GM12878 (cell line): ENCODE measurements around the gene EHF. TPM values are rescaled to one million over a fixed set of nuclear protein-coding genes. Genes with fewer than 3 reads are reported as not detected.

Source experiments
- ATAC-seq: fragments of 200-7000 bp; cut with Tn5 transposase; 3 replicates; pipeline ENCODE4 v1.9.1; 2020; ENCODE audit warnings: mild to moderate bottlenecking, moderate library complexity
- BruUV-seq: library from RNA; stranded (reverse); fragments of 400-500 nt; replicated peaks from 2 replicates; lab custom pipeline; 2021; lab: Mats Ljungman, UMichigan
- CTCF ChIA-PET: fragments of 300-600 bp; sonication (Branson Sonifier 250); formaldehyde crosslinking; extraction: SDS; loops from one replicate; lab custom pipeline; 2021; ENCODE audit warnings: inconsistent platforms; lab: Yijun Ruan, JAX
- POLR2A ChIA-PET: fragments of 350-600 bp; formaldehyde crosslinking; extraction: SDS; loops from one replicate; lab custom pipeline; 2021; ENCODE audit warnings: inconsistent platforms; lab: Charles Lee
- RAD21 ChIA-PET: fragments of 300-600 bp; sonication (Branson Sonifier 250); formaldehyde crosslinking; loops from one replicate; lab custom pipeline; 2023; ENCODE audit warnings: antibody characterized with exemption; ENCODE audit not compliant: unreplicated experiment; lab: Charles Lee
- SMC1A ChIA-PET: fragments of 300-600 bp; sonication (Branson Sonifier 250); formaldehyde crosslinking; loops from one replicate; lab custom pipeline; 2023; ENCODE audit not compliant: unreplicated experiment, uncharacterized antibody; lab: Charles Lee
- DNase-seq: peaks from one replicate; pipeline ENCODE4 v3.0.0-alpha.2; 2011; ENCODE audit warnings: low read depth, low spot score
- FAIRE-seq: peaks from 3 replicates; lab custom pipeline; 2011; peaks lifted over from hg19 to GRCh38; lab: Jason Lieb, UNC
- H2AFZ ChIP-seq: 2 replicates; pipeline ENCODE4 v1.6.0; 2011; ENCODE audit warnings: low read depth, low read length, control low read depth; ENCODE audit not compliant: control insufficient read depth
- H3K27ac ChIP-seq: 2 replicates; pipeline ENCODE4 v1.5.1; 2011; ENCODE audit warnings: control low read depth; ENCODE audit not compliant: control insufficient read depth, insufficient read depth
- H3K27me3 ChIP-seq, 2 experiments: replicated peaks in 1 of 2; 2 replicates each; pipeline versions ENCODE4 v1.6.0 to v1.6.1; 2011; ENCODE audit warnings: low read length in 1 of 2; ENCODE audit not compliant: control insufficient read depth in 2 of 2, insufficient read depth in 2 of 2
- H3K36me3 ChIP-seq, 2 experiments: 2 replicates each; pipeline ENCODE4 v1.5.1; 2011; ENCODE audit warnings: low read length in 1 of 2; ENCODE audit not compliant: control insufficient read depth in 2 of 2, insufficient read depth in 2 of 2
- H3K4me1 ChIP-seq: 2 replicates; pipeline ENCODE4 v1.6.1; 2011; ENCODE audit warnings: mild to moderate bottlenecking, low read length, moderate library complexity, mixed read lengths; ENCODE audit not compliant: control insufficient read depth, insufficient read depth
- H3K4me2 ChIP-seq: 2 replicates; pipeline ENCODE4 v1.6.0; 2011; ENCODE audit warnings: control low read depth; ENCODE audit not compliant: control insufficient read depth, insufficient read depth
- H3K4me3 ChIP-seq: fragments of 200-600 bp; sonication (generic); 2 replicates; pipeline ENCODE4 v1.5.1; 2016
- H3K79me2 ChIP-seq: 2 replicates; pipeline ENCODE4 v1.6.0; 2011; ENCODE audit warnings: low read length; ENCODE audit not compliant: control insufficient read depth, insufficient read depth
- H3K9ac ChIP-seq: 2 replicates; pipeline ENCODE4 v1.8.0; 2011; ENCODE audit warnings: low read length, control low read depth, mixed read lengths; ENCODE audit not compliant: control insufficient read depth, insufficient read depth
- H3K9me3 ChIP-seq: replicated peaks from 3 replicates; pipeline ENCODE4 v1.5.1; 2011; ENCODE audit warnings: mild to moderate bottlenecking, low read length; ENCODE audit not compliant: control insufficient read depth, insufficient read depth
- H4K20me1 ChIP-seq: 2 replicates; pipeline ENCODE4 v1.6.0; 2011; ENCODE audit not compliant: control insufficient read depth, insufficient read depth
- ATF2 ChIP-seq: IDR thresholded peaks from 2 replicates; pipeline ENCODE4 v1.6.1; 2012; ENCODE audit warnings: low read length, inconsistent platforms
- CHD1 ChIP-seq: IDR thresholded peaks from 2 replicates; pipeline ENCODE4 v1.6.1; 2012; ENCODE audit warnings: low read depth, low read length, improper control_type of control experiment
- MAX ChIP-seq: IDR thresholded peaks from 2 replicates; pipeline ENCODE4 v1.6.1; 2012; ENCODE audit warnings: low read depth, low read length, improper control_type of control experiment
- MTA2 ChIP-seq: fragments of 450-650 bp; IDR thresholded peaks from 2 replicates; pipeline ENCODE4 v1.6.1; 2016; ENCODE audit warnings: low read depth, mild to moderate bottlenecking, moderate library complexity
- POLR2A ChIP-seq: IDR thresholded peaks from 2 replicates; pipeline ENCODE4 v1.6.1; 2011; ENCODE audit warnings: low read depth, mild to moderate bottlenecking, low read length
- RBBP5 ChIP-seq: fragments of 200-600 bp; sonication (generic); conservative IDR thresholded peaks from 2 replicates; pipeline ENCODE4 v1.6.1; 2016
- RUNX3 ChIP-seq: IDR thresholded peaks from 2 replicates; pipeline ENCODE4 v1.6.1; 2012; ENCODE audit warnings: low read length, inconsistent platforms
- SREBF2 ChIP-seq: IDR thresholded peaks from 2 replicates; pipeline ENCODE4 v1.6.1; 2012; ENCODE audit warnings: mild to moderate bottlenecking, low read length
- TCF7 ChIP-seq: IDR thresholded peaks from 2 replicates; pipeline ENCODE4 v1.6.1; 2014; ENCODE audit warnings: antibody characterized with exemption, borderline replicate concordance
- ZBED1 ChIP-seq: IDR thresholded peaks from 2 replicates; pipeline ENCODE4 v1.6.1; 2016; ENCODE audit warnings: borderline replicate concordance
- WGBS: methylation state at CpG from one replicate; pipeline ENCODE4 v1.1.6; 2016; ENCODE audit warnings: low lambda C conversion rate; ENCODE audit not compliant: insufficient replicate concordance, insufficient coverage; ENCODE audit errors: missing lambda C conversion rate; 5-methylcytosine and 5-hydroxymethylcytosine counted together
- in situ Hi-C: fragments of 300-500 bp; cut with MboI; formaldehyde crosslinking; loops from 9 replicates; pipeline ENCODE4 v1.14.3; 2018; ENCODE audit warnings: mixed read lengths
- intact Hi-C: fragments of 100-400 bp; cut with micrococcal nuclease; formaldehyde crosslinking; loops from one replicate; pipeline ENCODE4 v1.14.2; 2022; ENCODE audit not compliant: unreplicated experiment
- polyA plus RNA-seq, 11 experiments: library from polyadenylated mRNA; depleted of rRNA in 4 of 11; unstranded in 6 of 11; stranded (reverse) in 5 of 11; fragments of >200 nt; fragmentation: Nextera tagmentation in 4 of 11; fragmentation: Illumina TruSeq in 1 of 11; extraction: Ambion mirVana in 4 of 11; extraction: Trizol in 1 of 11; gene quantifications; 1 replicate in 1 of 11; 2 replicates in 10 of 11; pipeline versions ENCODE4 v1.2.1 to v1.2.3, GENCODE V29; 2011 to 2016; ENCODE audit warnings: inconsistent platforms in 2 of 11, missing spikeins in 2 of 11, low read depth in 1 of 11
- total RNA-seq, 4 experiments: library from RNA; depleted of rRNA in 3 of 4; stranded (reverse); fragments of >200 nt in 3 of 4; fragmentation: Illumina TruSeq in 1 of 4; extraction: Trizol in 1 of 4; gene quantifications; 2 replicates each; pipeline versions ENCODE4 v1.2.1 to v1.2.3, GENCODE V29; 2013 to 2021
- TF ChIP-seq, protein P1 (sequence below): fragments of 450-650 bp; formaldehyde crosslinking; IDR thresholded peaks from 2 replicates; pipeline ENCODE4 v1.4.0; 2022; ENCODE audit warnings: mild to moderate bottlenecking, moderate library complexity
- TF ChIP-seq, protein P2 (sequence below): fragments of 450-650 bp; IDR thresholded peaks from 2 replicates; pipeline ENCODE4 v1.6.1; 2016; ENCODE audit warnings: mild to moderate bottlenecking, moderate library complexity, borderline replicate concordance

The EHF gene
- total and polyA plus RNA-seq, 10 of the 15 experiments (the other 5 are each of a cell fraction or from before 2014, with no cell fraction given) = 0.04 to 0.33 (median 0.06) TPM; not detected in 6

DNA sequence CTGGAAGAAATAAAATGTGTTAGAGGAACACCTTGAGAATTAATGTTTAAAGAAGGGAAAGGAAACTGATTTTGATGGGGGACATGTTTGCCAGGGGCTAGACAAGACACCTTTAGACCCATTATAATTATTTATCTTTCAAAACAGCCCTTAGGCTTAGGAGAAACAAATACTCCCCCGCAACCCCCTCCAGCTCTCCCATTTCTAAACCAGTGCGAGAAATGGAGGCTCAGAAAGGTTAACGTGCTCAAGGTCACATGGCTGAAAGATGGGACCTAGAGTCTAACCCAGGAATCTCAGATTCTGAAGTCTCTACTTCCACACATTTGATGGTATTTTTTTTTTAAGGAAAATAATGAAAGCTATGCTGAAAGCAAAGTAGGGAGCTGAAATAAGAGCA, 18.0 kb downstream of the EHF start:
- Histone ChIP-seq H4K20me1 (no peaks in the 10 kb centered on the region), H3K4me1 (peaks cover 6% of the 10 kb centered on the region), H2AFZ (no peak overlapping the region), H3K9ac (no peak overlapping the region), H3K27ac (no peak overlapping the region), H3K27me3 (peaks cover 0 to 9% of the 10 kb centered on the region in 2 experiments; a peak in 1 of 4 replicates), H3K79me2 (no peaks in the 10 kb centered on the region), H3K4me3 (no peak overlapping the region), H3K36me3 (no peaks in the 10 kb centered on the region), H3K4me2 (no peak overlapping the region), H3K9me3 (no peaks in the 10 kb centered on the region)
- ChIA-PET CTCF (interaction anchor here (1.0 kb wide), 1 partner anchor 10 kb away, joined by 3 read pairs; no protein-coding TSS in a partner anchor), POLR2A (no interaction called here), RAD21 (no interaction called here), SMC1A (interaction anchor here (0.7 to 1.0 kb wide), 2 partner anchors 10 to 12 kb away, joined by 3 to 4 read pairs; no protein-coding TSS in a partner anchor)
- in situ Hi-C loops = no loop called here
- no peak for DNase-seq
- no peak for TF ChIP-seq RBBP5
- no peak for TF ChIP-seq CHD1
- no peak for TF ChIP-seq ZBED1
- TF ChIP-seq RUNX3 = no peak
- no peak for TF ChIP-seq SREBF2
- TF ChIP-seq, protein P1, sequence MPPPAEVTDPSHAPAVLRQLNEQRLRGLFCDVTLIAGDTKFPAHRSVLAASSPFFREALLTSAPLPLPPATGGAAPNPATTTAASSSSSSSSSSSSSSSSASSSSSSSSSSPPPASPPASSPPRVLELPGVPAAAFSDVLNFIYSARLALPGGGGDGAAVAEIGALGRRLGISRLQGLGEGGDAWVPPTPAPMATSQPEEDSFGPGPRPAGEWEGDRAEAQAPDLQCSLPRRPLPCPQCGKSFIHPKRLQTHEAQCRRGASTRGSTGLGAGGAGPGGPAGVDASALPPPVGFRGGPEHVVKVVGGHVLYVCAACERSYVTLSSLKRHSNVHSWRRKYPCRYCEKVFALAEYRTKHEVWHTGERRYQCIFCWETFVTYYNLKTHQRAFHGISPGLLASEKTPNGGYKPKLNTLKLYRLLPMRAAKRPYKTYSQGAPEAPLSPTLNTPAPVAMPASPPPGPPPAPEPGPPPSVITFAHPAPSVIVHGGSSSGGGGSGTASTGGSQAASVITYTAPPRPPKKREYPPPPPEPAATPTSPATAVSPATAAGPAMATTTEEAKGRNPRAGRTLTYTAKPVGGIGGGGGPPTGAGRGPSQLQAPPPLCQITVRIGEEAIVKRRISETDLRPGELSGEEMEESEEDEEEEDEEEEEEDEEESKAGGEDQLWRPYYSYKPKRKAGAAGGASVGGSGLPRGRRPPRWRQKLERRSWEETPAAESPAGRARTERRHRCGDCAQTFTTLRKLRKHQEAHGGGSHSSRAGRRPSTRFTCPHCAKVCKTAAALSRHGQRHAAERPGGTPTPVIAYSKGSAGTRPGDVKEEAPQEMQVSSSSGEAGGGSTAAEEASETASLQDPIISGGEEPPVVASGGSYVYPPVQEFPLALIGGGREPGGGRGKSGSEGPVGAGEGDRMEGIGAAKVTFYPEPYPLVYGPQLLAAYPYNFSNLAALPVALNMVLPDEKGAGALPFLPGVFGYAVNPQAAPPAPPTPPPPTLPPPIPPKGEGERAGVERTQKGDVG (CRISPR knock-in tag) = no peak
- TF ChIP-seq, protein P2, sequence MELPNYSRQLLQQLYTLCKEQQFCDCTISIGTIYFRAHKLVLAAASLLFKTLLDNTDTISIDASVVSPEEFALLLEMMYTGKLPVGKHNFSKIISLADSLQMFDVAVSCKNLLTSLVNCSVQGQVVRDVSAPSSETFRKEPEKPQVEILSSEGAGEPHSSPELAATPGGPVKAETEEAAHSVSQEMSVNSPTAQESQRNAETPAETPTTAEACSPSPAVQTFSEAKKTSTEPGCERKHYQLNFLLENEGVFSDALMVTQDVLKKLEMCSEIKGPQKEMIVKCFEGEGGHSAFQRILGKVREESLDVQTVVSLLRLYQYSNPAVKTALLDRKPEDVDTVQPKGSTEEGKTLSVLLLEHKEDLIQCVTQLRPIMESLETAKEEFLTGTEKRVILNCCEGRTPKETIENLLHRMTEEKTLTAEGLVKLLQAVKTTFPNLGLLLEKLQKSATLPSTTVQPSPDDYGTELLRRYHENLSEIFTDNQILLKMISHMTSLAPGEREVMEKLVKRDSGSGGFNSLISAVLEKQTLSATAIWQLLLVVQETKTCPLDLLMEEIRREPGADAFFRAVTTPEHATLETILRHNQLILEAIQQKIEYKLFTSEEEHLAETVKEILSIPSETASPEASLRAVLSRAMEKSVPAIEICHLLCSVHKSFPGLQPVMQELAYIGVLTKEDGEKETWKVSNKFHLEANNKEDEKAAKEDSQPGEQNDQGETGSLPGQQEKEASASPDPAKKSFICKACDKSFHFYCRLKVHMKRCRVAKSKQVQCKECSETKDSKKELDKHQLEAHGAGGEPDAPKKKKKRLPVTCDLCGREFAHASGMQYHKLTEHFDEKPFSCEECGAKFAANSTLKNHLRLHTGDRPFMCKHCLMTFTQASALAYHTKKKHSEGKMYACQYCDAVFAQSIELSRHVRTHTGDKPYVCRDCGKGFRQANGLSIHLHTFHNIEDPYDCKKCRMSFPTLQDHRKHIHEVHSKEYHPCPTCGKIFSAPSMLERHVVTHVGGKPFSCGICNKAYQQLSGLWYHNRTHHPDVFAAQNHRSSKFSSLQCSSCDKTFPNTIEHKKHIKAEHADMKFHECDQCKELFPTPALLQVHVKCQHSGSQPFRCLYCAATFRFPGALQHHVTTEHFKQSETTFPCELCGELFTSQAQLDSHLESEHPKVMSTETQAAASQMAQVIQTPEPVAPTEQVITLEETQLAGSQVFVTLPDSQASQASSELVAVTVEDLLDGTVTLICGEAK = no peak
- TF ChIP-seq TCF7 = no peak
- no peak for TF ChIP-seq MTA2
- TF ChIP-seq ATF2 = no peak
- TF ChIP-seq MAX = no peak
- no peak for TF ChIP-seq POLR2A
- 73% methylated on average over 3 of the region's 3 CpGs for WGBS
- FAIRE-seq = no peak
- intact Hi-C loops = no loop called here
- no peak for ATAC-seq
- no TSS peak for BruUV-seq
